ENCODE data around the gene CTDSPL.

DNA sequence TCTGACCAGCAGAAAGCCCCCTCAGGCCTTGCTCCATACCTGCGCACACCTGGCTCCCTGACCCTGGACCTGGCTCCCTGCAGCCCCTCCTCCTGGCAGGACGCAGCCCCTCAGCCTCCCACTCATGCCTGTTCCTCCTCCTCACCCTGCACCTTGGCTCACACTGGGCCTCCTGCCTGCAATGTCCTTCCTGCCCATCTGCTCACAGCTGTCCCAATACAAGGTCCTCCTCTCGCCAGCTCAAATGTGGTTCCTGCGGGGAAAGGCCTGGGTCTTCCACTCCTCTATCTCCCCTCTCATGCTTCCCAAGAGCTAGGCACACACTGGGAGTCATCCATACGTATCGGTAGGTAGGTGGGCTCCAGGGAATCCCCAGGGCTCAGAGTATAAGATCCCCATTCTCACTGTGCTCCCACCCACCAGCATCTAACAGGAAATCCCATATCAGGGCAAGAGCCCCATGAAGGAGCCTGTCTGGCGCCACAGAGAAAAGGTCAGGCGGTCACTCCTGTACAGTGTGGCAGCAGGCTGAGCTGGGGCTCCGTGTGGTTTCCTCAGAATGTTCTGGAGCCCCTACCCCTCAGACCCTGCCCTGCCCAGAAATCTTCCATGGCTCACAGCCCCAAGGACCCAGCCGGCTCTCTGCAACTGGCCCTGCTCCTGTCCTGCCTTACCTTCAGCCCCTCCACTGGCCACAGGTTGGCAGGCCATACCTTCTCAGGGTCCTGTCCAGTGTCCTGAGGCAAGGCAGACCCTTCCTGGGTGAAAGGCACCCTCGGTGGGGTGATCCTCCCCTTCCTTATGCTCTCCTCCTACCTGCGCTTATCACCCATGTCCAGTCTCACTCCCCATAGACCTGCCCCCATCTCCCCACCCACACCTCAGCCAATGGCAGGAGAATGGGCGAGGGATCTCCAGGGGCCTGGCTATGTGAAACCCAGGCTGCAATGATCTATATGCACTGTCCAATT lies 156.9 kb downstream of the CTDSPL start:
- TF ChIP-seq EZH2 (IDR thresholded peaks at IDR 0.05) = no peak
- no peak for TF ChIP-seq CTCF (IDR thresholded peaks at IDR 0.05)
- TF ChIP-seq EZH2phosphoT487 (IDR thresholded peaks at IDR 0.05) = no peak

All from neural progenitor cell (in vitro differentiated cells).